B cell (primary cell): Measurements from ENCODE around the gene NCAPG2.

Experiments used
- EZH2 ChIP-seq: IDR thresholded peaks from 2 replicates; pipeline ENCODE4 v1.6.1; 2012; ENCODE audit warnings: borderline replicate concordance, low read depth, mild to moderate bottlenecking, moderate library complexity, low read length; ENCODE audit not compliant: insufficient read depth, poor library complexity, severe bottlenecking
- TF ChIP-seq, protein P1 (sequence below): fragments of 200-600 bp; IDR thresholded peaks from one replicate; pipeline ENCODE4 v1.8.0; 2022; ENCODE audit warnings: antibody characterized with exemption, mild to moderate bottlenecking

DNA sequence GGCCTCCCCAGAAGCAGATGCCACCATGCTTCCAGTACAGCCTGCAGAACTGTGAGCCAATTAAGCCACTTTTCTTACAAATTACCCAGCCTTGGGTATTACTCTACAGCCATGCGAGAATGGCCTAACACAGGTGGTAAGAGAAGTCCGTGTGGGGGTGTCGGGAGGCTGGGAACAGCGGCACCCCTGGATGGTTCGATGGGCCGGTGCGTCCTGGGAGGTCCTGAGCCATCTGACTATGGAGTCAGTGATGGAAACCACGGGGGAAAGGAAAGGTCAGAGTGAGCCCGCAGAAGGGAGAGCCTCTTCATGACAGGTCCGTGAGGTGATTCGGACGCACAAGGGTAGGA, 114.4 kb downstream of the NCAPG2 start:
- TF ChIP-seq, protein P1, sequence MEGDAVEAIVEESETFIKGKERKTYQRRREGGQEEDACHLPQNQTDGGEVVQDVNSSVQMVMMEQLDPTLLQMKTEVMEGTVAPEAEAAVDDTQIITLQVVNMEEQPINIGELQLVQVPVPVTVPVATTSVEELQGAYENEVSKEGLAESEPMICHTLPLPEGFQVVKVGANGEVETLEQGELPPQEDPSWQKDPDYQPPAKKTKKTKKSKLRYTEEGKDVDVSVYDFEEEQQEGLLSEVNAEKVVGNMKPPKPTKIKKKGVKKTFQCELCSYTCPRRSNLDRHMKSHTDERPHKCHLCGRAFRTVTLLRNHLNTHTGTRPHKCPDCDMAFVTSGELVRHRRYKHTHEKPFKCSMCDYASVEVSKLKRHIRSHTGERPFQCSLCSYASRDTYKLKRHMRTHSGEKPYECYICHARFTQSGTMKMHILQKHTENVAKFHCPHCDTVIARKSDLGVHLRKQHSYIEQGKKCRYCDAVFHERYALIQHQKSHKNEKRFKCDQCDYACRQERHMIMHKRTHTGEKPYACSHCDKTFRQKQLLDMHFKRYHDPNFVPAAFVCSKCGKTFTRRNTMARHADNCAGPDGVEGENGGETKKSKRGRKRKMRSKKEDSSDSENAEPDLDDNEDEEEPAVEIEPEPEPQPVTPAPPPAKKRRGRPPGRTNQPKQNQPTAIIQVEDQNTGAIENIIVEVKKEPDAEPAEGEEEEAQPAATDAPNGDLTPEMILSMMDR, result no peak
- TF ChIP-seq EZH2, result no peak
